CD4-positive, alpha-beta T cell (primary cell): ENCODE results near the gene GSTM1. TPM values are rescaled to one million over a fixed set of nuclear protein-coding genes. Genes with fewer than 3 reads are reported as not detected.

Experiments
- ATAC-seq: fragments of 200-7000 bp; cut with Tn5 transposase; one replicate; pipeline ENCODE4 v1.10.0; 2022; ENCODE audit warnings: mild to moderate bottlenecking; ENCODE audit not compliant: poor library complexity
- CTCF ChIA-PET: fragments of 350-600 bp; sonication (Branson Sonifier 250); formaldehyde crosslinking; loops from one replicate; lab custom pipeline; 2021; ENCODE audit warnings: antibody characterized with exemption, inconsistent platforms; lab: Charles Lee
- POLR2A ChIA-PET: fragments of 350-600 bp; sonication (Branson Sonifier 250); formaldehyde crosslinking; loops from one replicate; lab custom pipeline; 2021; ENCODE audit warnings: antibody characterized with exemption, inconsistent platforms; lab: Charles Lee
- DNase-seq, 14 experiments: peaks; one replicate each; pipeline ENCODE4 v3.0.0-alpha.2; 2013 to 2020; ENCODE audit warnings: mixed read lengths in 2 of 14
- H3K27ac ChIP-seq, 2 donors: one replicate each; pipeline versions ENCODE4 v1.5.1 to v1.7.0; 2013; ENCODE audit warnings: low read length in 2 of 2, low read depth in 1 of 2, mild to moderate bottlenecking in 1 of 2
- H3K27me3 ChIP-seq, 2 experiments: 1 replicate in 1 of 2; 2 replicates in 1 of 2; pipeline versions ENCODE4 v1.6.1 to v1.7.0; 2013; ENCODE audit warnings: low read length in 2 of 2, control low read depth in 1 of 2, mild to moderate bottlenecking in 1 of 2, moderate library complexity in 1 of 2; ENCODE audit not compliant: insufficient read depth in 2 of 2, control insufficient read depth in 1 of 2
- H3K36me3 ChIP-seq: one replicate; pipeline ENCODE4 v1.6.1; 2013; ENCODE audit warnings: low read length, control low read depth; ENCODE audit not compliant: insufficient read depth
- H3K4me1 ChIP-seq: one replicate; pipeline ENCODE4 v1.6.1; 2013; ENCODE audit warnings: low read length, control low read depth; ENCODE audit not compliant: insufficient read depth
- H3K4me3 ChIP-seq: one replicate; pipeline ENCODE4 v1.5.1; 2013; ENCODE audit warnings: mild to moderate bottlenecking, low read length, moderate library complexity
- H3K9me3 ChIP-seq, 2 experiments: 1 replicate in 1 of 2; 2 replicates in 1 of 2; pipeline versions ENCODE4 v1.6.1 to v1.7.0; 2013; ENCODE audit warnings: low read length in 2 of 2, mild to moderate bottlenecking in 2 of 2, control low read depth in 1 of 2, moderate library complexity in 1 of 2; ENCODE audit not compliant: control insufficient read depth in 1 of 2, insufficient read depth in 1 of 2
- H3K27ac Mint-ChIP-seq: one replicate; pipeline ENCODE4 v1.8.0; 2020; ENCODE audit warnings: mixed read lengths
- H3K27me3 Mint-ChIP-seq: one replicate; pipeline ENCODE4 v1.8.0; 2021; ENCODE audit warnings: mixed read lengths
- H3K36me3 Mint-ChIP-seq: one replicate; pipeline ENCODE4 v1.8.0; 2021; ENCODE audit warnings: low read depth, mixed read lengths
- H3K4me1 Mint-ChIP-seq: one replicate; pipeline ENCODE4 v1.8.0; 2021; ENCODE audit warnings: low read depth, mixed read lengths
- H3K4me3 Mint-ChIP-seq: one replicate; pipeline ENCODE4 v1.8.0; 2020; ENCODE audit warnings: mild to moderate bottlenecking, mixed read lengths
- H3K9me3 Mint-ChIP-seq: one replicate; pipeline ENCODE4 v1.8.0; 2020; ENCODE audit warnings: mixed read lengths
- intact Hi-C, 2 experiments: fragments of 100-400 bp; cut with DNase I in 1 of 2; cut with micrococcal nuclease in 1 of 2; formaldehyde crosslinking; loops; one replicate each; pipeline versions ENCODE4 v1.15.1 to v1.9.0; 2023 to 2025; cut with DNase I, micrococcal nuclease
- total RNA-seq, 174 experiments: library from RNA in 2 of 174; stranded (reverse) in 2 of 174; gene quantifications; one replicate each; pipeline ENCODE4 v1.2.3 and lab custom pipeline; 2021 to 2026
- TF ChIP-seq, protein P1 (sequence below): fragments of 200-600 bp; IDR thresholded peaks from one replicate; pipeline ENCODE4 v1.8.0; 2022; ENCODE audit warnings: antibody characterized with exemption, mild to moderate bottlenecking

The GSTM1 gene
- total RNA-seq, 2 experiments from 2014 or later = 31.9 to 36.2 TPM

DNA sequence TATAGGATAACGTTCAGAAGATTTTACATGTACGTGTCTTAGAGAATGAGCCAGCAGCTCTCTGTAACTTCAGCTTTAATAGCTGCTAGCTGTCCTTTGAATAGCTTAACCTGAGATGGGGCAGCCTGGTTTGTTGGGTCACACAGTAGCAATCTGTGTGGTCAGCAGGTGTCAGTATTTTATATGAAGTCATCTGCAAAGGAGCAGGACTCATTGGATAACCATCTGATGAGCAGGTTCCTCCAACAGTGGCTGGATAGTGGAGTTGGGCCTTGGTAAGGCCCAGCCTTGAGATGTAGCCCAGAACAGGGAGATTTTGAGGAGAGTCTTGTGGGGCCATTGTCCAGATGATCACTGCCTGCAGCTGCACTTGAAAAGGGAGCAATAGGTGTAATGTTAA is 30.9 kb downstream of the GSTM1 start:
- TF ChIP-seq, protein P1, sequence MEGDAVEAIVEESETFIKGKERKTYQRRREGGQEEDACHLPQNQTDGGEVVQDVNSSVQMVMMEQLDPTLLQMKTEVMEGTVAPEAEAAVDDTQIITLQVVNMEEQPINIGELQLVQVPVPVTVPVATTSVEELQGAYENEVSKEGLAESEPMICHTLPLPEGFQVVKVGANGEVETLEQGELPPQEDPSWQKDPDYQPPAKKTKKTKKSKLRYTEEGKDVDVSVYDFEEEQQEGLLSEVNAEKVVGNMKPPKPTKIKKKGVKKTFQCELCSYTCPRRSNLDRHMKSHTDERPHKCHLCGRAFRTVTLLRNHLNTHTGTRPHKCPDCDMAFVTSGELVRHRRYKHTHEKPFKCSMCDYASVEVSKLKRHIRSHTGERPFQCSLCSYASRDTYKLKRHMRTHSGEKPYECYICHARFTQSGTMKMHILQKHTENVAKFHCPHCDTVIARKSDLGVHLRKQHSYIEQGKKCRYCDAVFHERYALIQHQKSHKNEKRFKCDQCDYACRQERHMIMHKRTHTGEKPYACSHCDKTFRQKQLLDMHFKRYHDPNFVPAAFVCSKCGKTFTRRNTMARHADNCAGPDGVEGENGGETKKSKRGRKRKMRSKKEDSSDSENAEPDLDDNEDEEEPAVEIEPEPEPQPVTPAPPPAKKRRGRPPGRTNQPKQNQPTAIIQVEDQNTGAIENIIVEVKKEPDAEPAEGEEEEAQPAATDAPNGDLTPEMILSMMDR = no peak
- no peak overlapping the region for H3K4me3 ChIP-seq
- H3K27me3 ChIP-seq = no peaks in the 10 kb centered on the region
- DNase-seq (no peak), ATAC-seq (no peak)
- no peak overlapping the region for H3K27ac ChIP-seq
- Mint-ChIP-seq H3K27ac (no peak overlapping the region), H3K36me3 (no peaks in the 10 kb centered on the region), H3K27me3 (peaks cover 14% of the 10 kb centered on the region), H3K4me3 (no peak overlapping the region), H3K9me3 (no peaks in the 10 kb centered on the region), H3K4me1 (no peaks in the 10 kb centered on the region)
- no peaks in the 10 kb centered on the region for H3K9me3 ChIP-seq
- intact Hi-C loops = no loop called here
- no peaks in the 10 kb centered on the region for H3K36me3 ChIP-seq
- CTCF ChIA-PET = no interaction called here
- POLR2A ChIA-PET = no interaction called here
- H3K4me1 ChIP-seq = no peaks in the 10 kb centered on the region

DNA sequence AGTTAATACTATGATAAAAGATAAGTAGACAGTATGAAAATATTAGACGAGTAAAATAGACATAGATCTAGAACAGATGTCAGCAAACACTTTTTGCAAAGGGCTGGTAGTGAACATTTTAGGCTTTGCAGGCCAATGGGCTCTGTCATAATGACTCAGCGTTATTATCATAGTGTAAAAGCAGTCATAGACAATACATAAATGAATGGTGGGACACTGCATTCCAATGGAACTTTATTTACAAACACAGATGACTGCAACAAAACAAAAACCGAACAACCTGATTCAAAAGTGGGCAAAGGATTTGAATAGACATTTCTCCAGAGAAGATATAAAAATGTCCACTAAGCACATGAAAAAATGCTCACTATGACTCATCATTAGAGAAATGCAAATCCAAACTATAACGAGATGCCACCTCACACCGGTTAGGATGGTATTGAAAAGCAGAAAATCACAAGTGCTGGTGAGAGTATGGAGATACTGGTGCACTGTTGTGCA is 31.8 kb downstream of the GSTM1 start:
- no peaks in the 10 kb centered on the region for H3K36me3 Mint-ChIP-seq
- POLR2A ChIA-PET = no interaction called here
- DNase-seq = no peak
- H3K4me1 Mint-ChIP-seq = no peaks in the 10 kb centered on the region
- H3K27me3 ChIP-seq = no peaks in the 10 kb centered on the region
- no peaks in the 10 kb centered on the region for H3K9me3 Mint-ChIP-seq
- intact Hi-C loops = no loop called here
- ATAC-seq = no peak
- no peak overlapping the region for H3K4me3 Mint-ChIP-seq
- H3K27ac Mint-ChIP-seq = no peak overlapping the region
- CTCF ChIA-PET = no interaction called here
- no peaks in the 10 kb centered on the region for H3K36me3 ChIP-seq
- no peaks in the 10 kb centered on the region for H3K4me1 ChIP-seq
- TF ChIP-seq, protein P1 = no peak
- H3K9me3 ChIP-seq = no peaks in the 10 kb centered on the region
- H3K27ac ChIP-seq = no peak overlapping the region
- H3K27me3 Mint-ChIP-seq = peaks cover 5% of the 10 kb centered on the region
- H3K4me3 ChIP-seq = no peak overlapping the region

DNA sequence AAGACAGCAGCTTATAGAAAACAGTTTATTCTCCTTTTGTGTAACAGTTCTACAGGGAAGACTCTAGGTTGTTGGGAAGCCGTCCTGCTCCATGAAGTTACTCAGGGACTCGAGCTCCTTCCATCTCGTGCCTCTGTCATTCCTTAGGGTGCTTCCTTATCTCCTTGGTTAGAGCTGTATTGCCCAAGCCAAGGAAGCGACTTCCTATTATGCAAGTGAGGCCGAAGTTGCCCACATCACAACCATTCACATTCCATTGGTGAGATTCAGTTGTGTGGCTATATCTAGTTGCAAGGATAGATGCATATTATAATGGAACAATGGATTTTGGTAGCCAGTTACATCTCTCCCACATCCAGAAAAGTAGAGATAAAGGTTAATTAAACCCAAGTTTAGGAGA is 33.4 kb downstream of the GSTM1 start:
- H3K4me3 ChIP-seq = no peak overlapping the region
- H3K9me3 ChIP-seq = no peaks in the 10 kb centered on the region
- ATAC-seq = no peak
- peaks cover 4% of the 10 kb centered on the region for H3K27me3 Mint-ChIP-seq
- no peak for DNase-seq
- H3K27me3 ChIP-seq = no peaks in the 10 kb centered on the region
- no peaks in the 10 kb centered on the region for H3K4me1 ChIP-seq
- no peaks in the 10 kb centered on the region for H3K36me3 Mint-ChIP-seq
- CTCF ChIA-PET = no interaction called here
- H3K9me3 Mint-ChIP-seq = no peaks in the 10 kb centered on the region
- no peak overlapping the region for H3K27ac Mint-ChIP-seq
- no peaks in the 10 kb centered on the region for H3K4me1 Mint-ChIP-seq
- POLR2A ChIA-PET = no interaction called here
- H3K4me3 Mint-ChIP-seq = no peak overlapping the region
- TF ChIP-seq, protein P1 = no peak
- H3K36me3 ChIP-seq = no peaks in the 10 kb centered on the region
- intact Hi-C loops = no loop called here
- no peak overlapping the region for H3K27ac ChIP-seq
